Measurements from ENCODE around the gene MYL9.
"Not testable (repeated sequence)": the region's sequence is repeated elsewhere in the genome, so short reads cannot be mapped to it uniquely, and the experiment has no call there.

Gene MYL9

DNA sequence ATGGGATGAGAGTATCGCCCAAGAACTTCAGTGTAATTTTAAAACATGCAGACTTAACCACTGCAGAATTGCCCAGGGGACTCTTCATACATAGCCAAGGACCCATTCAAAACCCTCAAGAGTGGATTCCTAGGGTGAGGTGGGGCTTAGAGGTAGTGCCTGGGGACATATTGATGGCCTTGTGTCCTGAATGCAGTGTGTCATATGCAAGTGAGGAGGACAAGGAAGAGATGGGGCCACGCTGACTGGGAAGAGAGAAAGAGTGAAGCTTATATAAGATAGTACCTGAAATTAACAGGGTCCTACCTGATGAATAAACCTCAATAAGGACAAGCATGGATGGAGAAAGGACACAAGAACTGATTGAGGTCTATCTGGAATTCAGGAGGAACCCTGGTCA, 13.9 kb downstream of the MYL9 start:
- Histone ChIP-seq H3K27ac (ENCODE audit: low read depth, low read length) (no peak overlapping the region), H3K4me1 (ENCODE audit: control insufficient read depth, insufficient read depth, low read length) (no peaks in the 10 kb centered on the region; the same call in 1 of the 2 replicates), H3K27me3 (ENCODE audit: control insufficient read depth, insufficient read depth, low read length) (no peaks in the 10 kb centered on the region), H3K9me3 (ENCODE audit: control insufficient read depth, insufficient read depth, low read depth, low read length) (no peaks in the 10 kb centered on the region), H3K36me3 (ENCODE audit: control insufficient read depth, insufficient read depth, low read length) (0 out of 2 replicates have a peak, but pooled peaks cover 4% of the 10 kb centered on the region), H3K9ac (ENCODE audit: low read length) (no peak overlapping the region), H3K4me3 (ENCODE audit: low read depth, low read length) (no peak overlapping the region)

DNA sequence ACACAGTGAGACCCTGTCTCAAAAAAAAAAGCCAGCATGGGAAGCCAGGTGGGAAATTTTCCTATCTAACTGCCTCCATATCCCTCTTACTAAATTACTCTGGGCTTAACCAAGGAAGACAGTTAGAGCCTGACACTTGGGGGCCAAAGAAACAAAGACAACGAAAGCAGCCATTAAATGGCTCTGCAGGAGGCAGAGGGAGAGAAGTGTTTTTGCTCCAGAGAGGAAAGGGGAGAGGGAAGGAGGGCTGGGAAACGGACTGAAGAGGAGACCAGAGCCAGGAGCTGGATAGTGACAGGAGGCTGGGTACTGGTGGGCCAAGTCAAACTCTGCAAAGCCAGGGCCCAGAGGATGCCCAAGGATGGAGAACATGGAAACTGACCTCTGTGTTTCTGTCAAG, 21.4 kb downstream of the MYL9 start:
- no peak overlapping the region for H3K9ac ChIP-seq (ENCODE audit: low read length)

DNA sequence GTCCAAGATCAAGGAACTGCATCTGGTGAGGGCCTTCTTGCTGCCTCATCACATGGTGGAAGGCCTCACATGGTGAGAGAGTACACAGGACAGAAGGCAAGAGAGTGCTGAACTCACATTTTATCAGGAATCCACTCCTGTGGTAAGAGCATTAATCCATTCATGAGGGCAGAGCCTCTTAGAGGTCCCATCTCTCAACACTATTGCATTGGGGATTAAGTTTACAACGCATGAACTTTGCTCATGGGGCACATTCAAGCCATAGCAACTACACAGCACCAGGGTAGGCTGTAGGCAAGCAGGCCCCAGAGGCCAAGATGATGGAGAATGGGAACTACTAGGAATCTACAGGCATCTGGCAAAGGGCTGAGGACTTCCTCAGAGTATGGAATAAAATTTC, 22.1 kb downstream of the MYL9 start:
- H3K9me3 ChIP-seq (ENCODE audit: control insufficient read depth, insufficient read depth, low read depth, low read length), result peaks cover 15% of the 10 kb centered on the region
- no peak overlapping the region for H3K4me3 ChIP-seq (ENCODE audit: low read depth, low read length)
- no peaks in the 10 kb centered on the region for H3K27me3 ChIP-seq (ENCODE audit: control insufficient read depth, insufficient read depth, low read length)
- no peak overlapping the region for H3K27ac ChIP-seq (ENCODE audit: low read depth, low read length)
- no peaks in the 10 kb centered on the region; the same call in 1 of the 2 replicates for H3K36me3 ChIP-seq (ENCODE audit: control insufficient read depth, insufficient read depth, low read length)
- peaks cover 14% of the 10 kb centered on the region for H3K4me1 ChIP-seq (ENCODE audit: control insufficient read depth, insufficient read depth, low read length)
- H3K9ac ChIP-seq (ENCODE audit: low read length), result no peak overlapping the region

More for the DNA sequence above, 21.4 kb downstream of the MYL9 start:
- peak overlapping the region; percentile 37; the same call in 1 of the 2 replicates for H3K27ac ChIP-seq (ENCODE audit: low read depth, low read length)
- peaks cover 14% of the 10 kb centered on the region for H3K4me1 ChIP-seq (ENCODE audit: control insufficient read depth, insufficient read depth, low read length)
- no peak overlapping the region for H3K4me3 ChIP-seq (ENCODE audit: low read depth, low read length)
- H3K27me3 ChIP-seq (ENCODE audit: control insufficient read depth, insufficient read depth, low read length), result no peaks in the 10 kb centered on the region
- no peaks in the 10 kb centered on the region; the same call in 1 of the 2 replicates for H3K36me3 ChIP-seq (ENCODE audit: control insufficient read depth, insufficient read depth, low read length)
- peaks cover 15% of the 10 kb centered on the region for H3K9me3 ChIP-seq (ENCODE audit: control insufficient read depth, insufficient read depth, low read depth, low read length)

DNA sequence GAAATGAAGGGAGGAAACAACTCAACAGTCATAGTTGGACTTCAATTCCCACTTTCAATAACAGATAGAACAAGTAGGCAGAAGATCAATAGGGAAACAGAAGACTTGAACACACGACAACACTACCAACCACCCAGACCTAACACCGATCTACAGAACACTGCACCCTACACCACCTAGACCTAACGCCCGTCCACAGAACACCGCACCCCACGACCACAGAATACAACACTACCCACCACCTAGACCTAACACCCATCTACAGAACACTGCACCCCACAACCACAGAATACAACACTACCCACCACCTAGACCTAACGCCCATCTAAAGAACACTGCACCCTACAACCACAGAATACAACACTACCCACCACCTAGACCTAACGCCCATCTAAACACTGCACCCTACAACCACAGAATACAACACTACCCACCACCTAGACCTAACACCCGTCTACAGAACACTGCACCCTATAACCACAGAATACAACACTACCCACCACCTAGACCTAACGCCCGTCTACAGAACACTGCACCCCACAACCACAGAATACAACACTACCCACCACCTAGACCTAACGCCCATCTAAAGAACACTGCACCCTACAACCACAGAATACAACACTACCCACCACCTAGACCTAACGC, 22.9 kb downstream of the MYL9 start:
- Histone ChIP-seq H3K4me1 (ENCODE audit: control insufficient read depth, insufficient read depth, low read length) (peaks cover 14% of the 10 kb centered on the region), H3K9me3 (ENCODE audit: control insufficient read depth, insufficient read depth, low read depth, low read length) (peaks cover 15% of the 10 kb centered on the region)
- H3K4me3 ChIP-seq (ENCODE audit: low read depth, low read length), result not testable (repeated sequence)

DNA sequence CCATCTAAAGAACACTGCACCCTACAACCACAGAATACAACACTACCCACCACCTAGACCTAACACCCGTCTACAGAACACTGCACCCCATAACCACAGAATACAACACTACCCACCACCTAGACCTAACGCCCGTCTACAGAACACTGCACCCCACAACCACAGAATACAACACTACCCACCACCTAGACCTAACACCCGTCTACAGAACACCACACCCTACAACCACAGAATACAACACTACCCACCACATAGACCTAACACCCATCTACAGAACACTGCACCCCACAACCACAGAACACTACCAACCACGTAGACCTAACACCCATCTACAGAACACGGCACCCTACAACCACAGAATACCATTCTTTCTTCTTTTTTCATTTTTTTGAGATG, 23.4 kb downstream of the MYL9 start:
- H3K36me3 ChIP-seq (ENCODE audit: control insufficient read depth, insufficient read depth, low read length); H3K4me3 ChIP-seq (ENCODE audit: low read depth, low read length); H3K27me3 ChIP-seq (ENCODE audit: control insufficient read depth, insufficient read depth, low read length); H3K27ac ChIP-seq (ENCODE audit: low read depth, low read length); H3K9ac ChIP-seq (ENCODE audit: low read length): not testable (repeated sequence)
- Histone ChIP-seq H3K4me1 (ENCODE audit: control insufficient read depth, insufficient read depth, low read length) (peaks cover 19% of the 10 kb centered on the region), H3K9me3 (ENCODE audit: control insufficient read depth, insufficient read depth, low read depth, low read length) (peaks cover 15% of the 10 kb centered on the region)

More for the DNA sequence above, 22.9 kb downstream of the MYL9 start:
- H3K9ac ChIP-seq (ENCODE audit: low read length); H3K27me3 ChIP-seq (ENCODE audit: control insufficient read depth, insufficient read depth, low read length); H3K27ac ChIP-seq (ENCODE audit: low read depth, low read length); H3K36me3 ChIP-seq (ENCODE audit: control insufficient read depth, insufficient read depth, low read length): not testable (repeated sequence)

- Histone ChIP-seq H3K27me3 (ENCODE audit: control insufficient read depth, insufficient read depth, low read length) (no peaks in the 10 kb centered on the region), H3K36me3 (ENCODE audit: control insufficient read depth, insufficient read depth, low read length) (no peaks in the 10 kb centered on the region; the same call in 1 of the 2 replicates), H3K9ac (ENCODE audit: low read length) (no peak overlapping the region), H3K9me3 (ENCODE audit: control insufficient read depth, insufficient read depth, low read depth, low read length) (peaks cover 15% of the 10 kb centered on the region), H3K27ac (ENCODE audit: low read depth, low read length) (no peak overlapping the region), H3K4me1 (ENCODE audit: control insufficient read depth, insufficient read depth, low read length) (peaks cover 25% of the 10 kb centered on the region), H3K4me3 (ENCODE audit: low read depth, low read length) (no peak overlapping the region)
Observed at GRCh38 chr20:36565520-36565919, 24.2 kb downstream of the MYL9 start.

DNA sequence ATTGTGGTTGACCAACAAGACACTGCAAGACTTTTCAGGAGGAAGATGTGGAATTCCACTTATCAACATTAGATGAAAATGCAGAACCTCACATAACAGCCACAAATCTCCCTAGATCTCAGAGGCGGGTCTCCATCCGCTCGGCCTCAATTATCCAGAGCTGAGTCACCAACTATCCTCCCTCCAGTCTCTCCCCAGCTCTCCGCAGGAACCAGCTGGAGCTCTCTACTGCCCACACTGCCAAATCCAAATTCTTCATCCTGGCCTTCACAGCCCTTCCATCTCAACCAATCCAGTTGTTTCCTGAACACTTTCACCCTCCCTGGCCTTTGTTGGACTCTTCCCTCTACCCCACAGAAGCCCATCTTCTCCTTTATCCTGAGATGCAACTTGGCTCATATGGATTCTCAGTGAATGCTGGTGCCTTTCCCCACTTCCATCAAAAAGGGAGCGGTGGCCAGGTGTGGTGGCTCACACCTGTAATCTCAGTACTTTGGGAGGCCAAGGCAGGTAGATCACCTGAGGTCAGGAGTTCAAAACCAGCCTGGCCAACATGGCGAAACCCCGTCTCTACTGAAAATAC, 28.6 kb downstream of the MYL9 start:
- Histone ChIP-seq H3K27ac (ENCODE audit: low read depth, low read length) (peak overlapping the region; percentile 5; the same call in 1 of the 2 replicates), H3K4me3 (ENCODE audit: low read depth, low read length) (no peak overlapping the region; the same call in 1 of the 2 replicates), H3K36me3 (ENCODE audit: control insufficient read depth, insufficient read depth, low read length) (no peaks in the 10 kb centered on the region), H3K9ac (ENCODE audit: low read length) (peak overlapping the region; percentile 8), H3K9me3 (ENCODE audit: control insufficient read depth, insufficient read depth, low read depth, low read length) (peaks cover 8% of the 10 kb centered on the region), H3K4me1 (ENCODE audit: control insufficient read depth, insufficient read depth, low read length) (peaks cover 34% of the 10 kb centered on the region), H3K27me3 (ENCODE audit: control insufficient read depth, insufficient read depth, low read length) (no peaks in the 10 kb centered on the region)

DNA sequence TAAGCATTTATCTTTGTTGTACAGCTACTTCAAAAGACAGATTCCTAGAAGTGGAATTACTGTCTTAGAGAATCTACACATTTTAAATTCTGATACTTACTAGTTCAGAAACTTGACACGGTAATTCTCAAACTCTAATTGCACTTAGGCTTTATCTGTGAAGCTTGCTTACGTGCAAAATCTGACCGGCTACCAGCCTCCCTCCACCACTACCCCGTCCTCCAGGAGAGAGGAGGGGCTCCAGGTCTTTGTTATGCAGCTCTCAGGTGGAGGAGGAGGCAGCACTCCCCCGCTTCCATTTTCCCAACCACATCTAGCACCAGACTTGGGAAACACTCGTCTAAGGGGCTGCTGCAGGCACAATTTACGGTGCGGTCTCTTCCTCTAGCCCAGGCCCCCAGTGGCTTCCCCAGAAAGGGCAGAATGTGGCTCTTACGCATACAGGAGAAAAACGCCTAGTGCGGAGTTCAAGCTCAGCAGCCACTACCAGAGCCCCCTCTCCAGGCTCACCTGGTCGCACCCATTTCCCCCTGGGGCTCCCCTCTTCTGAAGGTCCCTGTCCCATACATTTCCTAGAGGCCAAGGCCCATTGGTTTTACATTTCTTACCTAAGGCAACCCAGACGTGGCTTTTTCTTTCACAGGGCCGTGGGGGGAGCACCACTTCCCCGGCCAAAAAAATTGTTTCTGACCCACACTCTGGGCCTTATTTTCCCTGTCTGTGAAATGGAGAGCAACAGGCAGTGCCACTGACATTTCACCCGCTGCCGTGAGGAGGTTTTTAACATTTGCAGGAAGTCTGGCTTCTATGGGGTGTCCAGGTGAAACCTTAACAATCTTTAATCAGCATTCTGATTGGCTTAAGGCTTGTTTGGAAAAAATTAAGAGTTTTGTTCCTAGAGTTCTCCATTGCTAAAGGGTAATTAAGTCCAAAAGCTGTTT, 30.5 kb downstream of the MYL9 start:
- Histone ChIP-seq H3K9ac (ENCODE audit: low read length) (peak overlapping the region; percentile 90), H3K27ac (ENCODE audit: low read depth, low read length) (peak overlapping the region; percentile 91), H3K27me3 (ENCODE audit: control insufficient read depth, insufficient read depth, low read length) (no peaks in the 10 kb centered on the region), H3K36me3 (ENCODE audit: control insufficient read depth, insufficient read depth, low read length) (no peaks in the 10 kb centered on the region), H3K9me3 (ENCODE audit: control insufficient read depth, insufficient read depth, low read depth, low read length) (no peaks in the 10 kb centered on the region), H3K4me1 (ENCODE audit: control insufficient read depth, insufficient read depth, low read length) (peaks cover 48% of the 10 kb centered on the region), H3K4me3 (ENCODE audit: low read depth, low read length) (peak overlapping the region; percentile 71)

- Histone ChIP-seq H3K27me3 (ENCODE audit: control insufficient read depth, insufficient read depth, low read length) (no peaks in the 10 kb centered on the region), H3K9me3 (ENCODE audit: control insufficient read depth, insufficient read depth, low read depth, low read length) (no peaks in the 10 kb centered on the region), H3K4me1 (ENCODE audit: control insufficient read depth, insufficient read depth, low read length) (peaks cover 48% of the 10 kb centered on the region), H3K9ac (ENCODE audit: low read length) (peak overlapping the region; percentile 90), H3K36me3 (ENCODE audit: control insufficient read depth, insufficient read depth, low read length) (0 out of 2 replicates have a peak, but pooled peaks cover under 1% of the 10 kb centered on the region), H3K27ac (ENCODE audit: low read depth, low read length) (peak overlapping the region; percentile 91), H3K4me3 (ENCODE audit: low read depth, low read length) (peak overlapping the region; percentile 71)
Observed at GRCh38 chr20:36572701-36573102, 31.4 kb downstream of the MYL9 start.

GRCh38 chr20:36573103-36573797, 31.9 kb downstream of the MYL9 start, which contains the start of gene TGIF2:
Gene TGIF2 (plus strand): TSS chr20:36573597. CDS start chr20:36578775, 5,178 bp downstream.
- Histone ChIP-seq H3K27ac (ENCODE audit: low read depth, low read length) (peak within 1 kb of the TSS; percentile 91), H3K36me3 (ENCODE audit: control insufficient read depth, insufficient read depth, low read length) (peaks cover 6% of the 10 kb centered on the region), H3K4me3 (ENCODE audit: low read depth, low read length) (peak within 1 kb of the TSS; percentile 74), H3K4me1 (ENCODE audit: control insufficient read depth, insufficient read depth, low read length) (peaks cover 48% of the 10 kb centered on the region), H3K27me3 (ENCODE audit: control insufficient read depth, insufficient read depth, low read length) (no peaks in the 10 kb centered on the region), H3K9ac (ENCODE audit: low read length) (peak within 1 kb of the TSS; percentile 94), H3K9me3 (ENCODE audit: control insufficient read depth, insufficient read depth, low read depth, low read length) (no peaks in the 10 kb centered on the region)
